Activated T-cell treated with anti-CD3 and anti-CD28 coated beads, Interleukin-2, amount 50 U/mL, for 72 hours (primary cell): ENCODE measurements around the gene ASMTL. TPM values are rescaled to one million over a fixed set of nuclear protein-coding genes. Genes with fewer than 3 reads are reported as not detected.

Experiments used
- ATAC-seq, 2 donors: fragments of 150-1000 bp; cut with Tn5 transposase; replicated peaks in 1 of 2; 2 replicates each; pipeline ENCODE4 v1.10.0; 2021; ENCODE audit warnings: moderate library complexity in 2 of 2, mild to moderate bottlenecking in 1 of 2
- DNase-seq, 2 donors: peaks; one replicate each; pipeline ENCODE4 v3.0.0; 2021 to 2022; ENCODE audit warnings: mixed read lengths in 1 of 2
- H3K27ac Mint-ChIP-seq: one replicate; pipeline ENCODE4 v1.8.0; 2022; ENCODE audit warnings: mild to moderate bottlenecking, moderate library complexity, mixed read lengths
- H3K27me3 Mint-ChIP-seq: one replicate; pipeline ENCODE4 v1.8.0; 2022; ENCODE audit warnings: low read depth, mixed read lengths
- H3K36me3 Mint-ChIP-seq, 2 donors: one replicate each; pipeline ENCODE4 v1.8.0; 2022; ENCODE audit warnings: mixed read lengths in 2 of 2, mild to moderate bottlenecking in 1 of 2; ENCODE audit not compliant: insufficient read depth in 2 of 2
- H3K4me1 Mint-ChIP-seq: one replicate; pipeline ENCODE4 v1.8.0; 2022; ENCODE audit warnings: low read depth, mixed read lengths
- H3K4me3 Mint-ChIP-seq, 2 donors: one replicate each; pipeline ENCODE4 v1.8.0; 2022; ENCODE audit warnings: mild to moderate bottlenecking in 2 of 2, mixed read lengths in 2 of 2, moderate library complexity in 2 of 2
- H3K9me3 Mint-ChIP-seq, 2 donors: one replicate each; pipeline ENCODE4 v1.8.0; 2022; ENCODE audit warnings: mixed read lengths in 2 of 2
- total RNA-seq, 2 donors: library from RNA; stranded (reverse); gene quantifications; one replicate each; pipeline ENCODE4 v1.2.3, GENCODE V29; 2022

Gene ASMTL
- total RNA-seq, 2 donors from 2014 or later, result 70.4 to 101 TPM

- ATAC-seq, result peak in 1 of 2 donors; percentile 20
Measured at GRCh38 chrX:1398431-1399340, 54.0 kb downstream of the ASMTL start.

DNA sequence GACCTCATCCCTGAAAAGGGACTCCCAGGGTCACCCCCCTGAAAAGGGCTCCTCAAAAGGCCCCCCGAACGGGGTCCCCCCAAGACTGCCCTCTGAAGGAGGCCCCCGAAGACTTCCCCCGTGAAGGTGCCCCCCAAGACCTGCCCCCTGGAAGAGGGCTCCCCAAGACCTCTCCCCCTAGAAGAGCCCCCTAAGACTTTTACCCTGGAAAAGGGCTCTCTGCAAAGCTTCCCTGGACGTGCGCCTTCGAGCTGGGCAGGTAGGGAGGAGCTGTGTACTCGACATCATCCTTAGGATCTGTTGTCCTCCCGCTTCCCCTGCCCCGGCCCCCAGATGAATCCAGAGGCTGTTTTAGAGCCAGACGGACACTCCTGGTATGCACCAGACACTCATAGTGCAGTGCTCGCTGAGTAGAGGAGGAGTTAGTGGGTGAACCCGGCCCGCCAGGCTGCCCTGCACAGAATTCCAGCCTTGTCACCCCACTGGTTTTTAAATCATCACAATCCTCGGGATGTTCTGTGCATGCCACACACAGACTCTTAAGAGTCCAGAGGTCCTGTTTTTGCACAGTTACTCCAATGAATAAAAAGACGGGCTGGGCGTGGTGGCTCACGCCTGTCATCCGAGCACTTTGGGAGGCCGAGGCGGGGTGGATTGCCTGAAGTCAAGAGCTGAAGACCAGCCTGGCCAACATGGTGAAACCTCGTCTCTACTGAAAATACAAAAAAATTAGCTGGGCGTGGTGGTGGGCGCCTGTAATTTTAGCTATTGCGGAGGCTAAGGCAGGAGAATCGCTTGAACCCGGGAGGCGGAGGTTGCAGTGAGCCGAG is 55.1 kb downstream of the ASMTL start:
- Mint-ChIP-seq H3K9me3 (no peaks in the 10 kb centered on the region), H3K27me3 (no peaks in the 10 kb centered on the region), H3K4me1 (peaks cover 31% of the 10 kb centered on the region), H3K4me3 (no peak overlapping the region), H3K36me3 (peaks cover 13 to 23% of the 10 kb centered on the region in 2 donors), H3K27ac (no peak overlapping the region)
- DNase-seq (no peak), ATAC-seq (no peak)

More at GRCh38 chrX:1398431-1399340, 54.0 kb downstream of the ASMTL start:
- no peak overlapping the region for H3K4me3 Mint-ChIP-seq
- H3K4me1 Mint-ChIP-seq, result peaks cover 23% of the 10 kb centered on the region
- no peak for DNase-seq
- H3K9me3 Mint-ChIP-seq, result no peaks in the 10 kb centered on the region
- peaks cover 9 to 18% of the 10 kb centered on the region in 2 donors for H3K36me3 Mint-ChIP-seq
- H3K27ac Mint-ChIP-seq, result no peak overlapping the region
- H3K27me3 Mint-ChIP-seq, result no peaks in the 10 kb centered on the region

DNA sequence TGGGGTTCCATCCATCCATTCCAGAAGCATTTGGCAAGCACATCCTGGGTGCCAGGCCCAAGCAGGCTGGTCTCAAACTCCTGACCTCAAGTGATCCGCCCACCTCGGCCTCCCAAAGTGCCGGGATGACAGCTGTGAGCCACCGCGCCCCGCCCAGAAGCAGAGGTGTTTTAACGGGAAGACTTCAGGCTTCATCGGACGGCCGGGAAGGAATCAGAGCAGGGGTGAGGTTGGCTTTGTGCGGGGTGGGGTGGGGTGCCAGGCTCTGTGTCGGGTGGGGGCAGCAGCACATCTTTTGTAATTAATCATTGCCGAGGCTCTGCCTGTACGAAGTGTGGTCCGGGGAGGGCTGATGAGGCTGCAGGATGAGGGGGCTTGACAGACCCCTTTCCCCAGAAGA is 55.7 kb downstream of the ASMTL start:
- Mint-ChIP-seq H3K4me1 (peaks cover 31% of the 10 kb centered on the region), H3K9me3 (no peaks in the 10 kb centered on the region), H3K4me3 (no peak overlapping the region), H3K27ac (no peak overlapping the region), H3K36me3 (peaks cover 13 to 23% of the 10 kb centered on the region in 2 donors), H3K27me3 (no peaks in the 10 kb centered on the region)
- ATAC-seq, result no peak
- DNase-seq, result no peak

DNA sequence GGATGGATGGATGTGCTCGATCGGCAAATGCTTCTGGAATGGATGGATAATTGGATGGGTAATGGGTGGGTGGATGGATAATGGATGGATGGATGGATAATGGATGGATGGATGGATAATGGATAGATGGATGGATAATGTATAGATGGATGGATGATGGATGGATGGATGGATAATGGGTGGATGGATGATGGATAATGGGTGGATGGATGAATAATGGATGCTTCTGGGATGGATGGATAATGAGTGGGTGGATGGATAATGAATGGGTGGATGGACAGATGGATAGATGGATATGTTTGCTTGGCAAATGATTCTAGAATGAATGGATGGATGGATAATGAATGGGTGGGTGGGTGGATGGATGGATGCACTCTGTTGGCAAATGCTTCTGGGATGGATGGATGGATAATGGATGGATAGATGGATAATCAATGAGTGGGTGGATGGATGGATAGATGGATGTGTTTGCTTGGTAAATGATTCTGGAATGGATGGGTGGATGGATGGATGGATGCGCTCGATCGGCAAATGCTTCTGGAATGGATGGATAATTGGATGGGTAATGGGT is 57.0 kb downstream of the ASMTL start:
- Mint-ChIP-seq H3K27me3 (no peaks in the 10 kb centered on the region), H3K4me3 (peak overlapping the region in 1 of 2 donors; percentile 3), H3K9me3 (no peaks in the 10 kb centered on the region), H3K36me3 (peaks cover 13 to 27% of the 10 kb centered on the region in 2 donors), H3K4me1 (peaks cover 36% of the 10 kb centered on the region), H3K27ac (peak overlapping the region; percentile 6)
- no peak for DNase-seq
- no peak for ATAC-seq

DNA sequence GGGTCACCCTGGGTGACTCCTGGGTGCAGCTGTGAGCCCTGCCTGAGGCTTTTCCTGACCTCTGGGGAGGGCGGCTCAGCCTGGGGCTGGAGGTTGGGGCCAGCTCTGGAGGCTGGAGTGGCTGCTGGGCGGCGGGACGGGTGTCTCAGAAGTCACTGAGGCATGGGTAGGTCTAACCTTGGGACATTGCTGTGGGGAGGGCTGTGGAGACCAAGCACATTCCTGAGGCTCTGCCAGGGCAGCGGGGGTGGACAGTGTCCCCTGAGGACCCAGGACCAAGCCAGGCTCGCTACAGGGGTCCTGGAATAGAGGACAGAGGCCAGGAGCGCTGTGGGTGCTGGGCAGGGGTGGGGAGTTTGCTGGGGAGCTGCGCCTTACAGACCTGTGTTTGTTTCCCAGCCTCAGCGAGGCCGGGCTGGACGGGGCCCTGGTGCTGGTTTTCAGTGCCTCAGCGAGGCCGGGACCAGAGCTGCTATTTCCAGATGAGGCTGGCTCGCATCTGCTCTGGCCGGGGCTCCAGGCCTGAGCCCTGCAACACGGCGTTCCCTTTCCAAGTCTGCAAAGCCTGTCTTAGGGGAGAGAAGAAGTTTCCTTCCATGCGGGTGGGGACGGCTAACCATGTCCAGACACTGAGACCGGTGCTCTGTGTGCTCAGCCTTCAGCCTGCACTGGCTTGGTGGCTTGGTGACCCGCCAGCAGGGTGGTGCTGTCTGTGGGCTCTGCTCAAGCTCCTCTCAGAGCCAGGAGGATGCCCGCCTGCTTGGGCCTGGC is 57.8 kb downstream of the ASMTL start:
- peak overlapping the region; percentile 90 to 96 for H3K4me3 Mint-ChIP-seq

DNA sequence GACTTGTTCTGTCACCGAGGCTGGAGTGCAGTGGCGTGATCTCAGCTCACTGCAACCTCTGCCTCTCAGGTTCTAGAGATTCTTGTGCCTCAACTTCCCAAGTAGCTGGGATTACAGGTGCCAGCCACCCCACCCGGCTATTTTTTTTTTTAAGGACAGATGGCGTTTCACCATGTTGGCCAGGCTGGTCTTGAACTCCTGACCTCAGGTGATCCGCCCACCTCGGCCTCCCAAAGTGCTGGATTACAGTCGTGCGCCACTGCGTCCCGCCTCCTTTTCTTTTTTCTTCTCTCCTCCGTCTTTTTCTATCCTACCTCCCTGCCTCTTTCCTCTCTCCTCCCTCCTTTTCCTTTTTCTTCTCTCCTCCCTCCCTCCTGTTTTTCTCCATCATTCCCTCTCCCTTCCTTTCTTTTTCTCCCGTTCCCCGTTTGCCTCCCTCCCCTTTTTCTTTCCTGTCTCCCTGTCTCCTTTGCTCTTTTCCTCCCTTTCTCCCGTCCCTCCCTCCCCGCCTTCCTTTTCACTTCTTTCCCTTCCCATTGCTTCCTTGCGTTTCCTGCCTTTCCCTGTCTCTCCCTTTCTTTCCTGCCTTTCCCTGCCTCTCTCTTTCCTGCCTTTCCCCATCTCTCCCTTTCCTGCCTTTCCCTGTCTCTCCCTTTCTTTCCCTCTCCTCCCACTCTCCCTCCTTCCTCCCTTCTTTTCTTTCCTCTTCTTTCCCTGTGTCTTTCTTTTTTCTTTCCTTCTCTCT is 58.7 kb downstream of the ASMTL start:
- Mint-ChIP-seq H3K27me3 (no peaks in the 10 kb centered on the region), H3K4me3 (peak overlapping the region; percentile 90 to 96), H3K9me3 (no peaks in the 10 kb centered on the region), H3K36me3 (peaks cover 13 to 30% of the 10 kb centered on the region in 2 donors), H3K4me1 (peaks cover 49% of the 10 kb centered on the region), H3K27ac (peak overlapping the region; percentile 95)
- ATAC-seq (no peak), DNase-seq (no peak)

More for the DNA sequence above, 57.8 kb downstream of the ASMTL start:
- H3K9me3 Mint-ChIP-seq, result no peaks in the 10 kb centered on the region
- ATAC-seq (no peak), DNase-seq (no peak)
- peak overlapping the region; percentile 95 for H3K27ac Mint-ChIP-seq
- peaks cover 42% of the 10 kb centered on the region for H3K4me1 Mint-ChIP-seq
- H3K36me3 Mint-ChIP-seq, result peaks cover 13 to 27% of the 10 kb centered on the region in 2 donors
- H3K27me3 Mint-ChIP-seq, result no peaks in the 10 kb centered on the region

GRCh38 chrX:1392376-1393068 is 60.2 kb downstream of the ASMTL start:
- Mint-ChIP-seq H3K9me3 (no peaks in the 10 kb centered on the region), H3K27ac (peak overlapping the region; percentile 95), H3K36me3 (peaks cover 23 to 43% of the 10 kb centered on the region in 2 donors), H3K27me3 (no peaks in the 10 kb centered on the region), H3K4me3 (peak overlapping the region; percentile 90 to 96), H3K4me1 (peaks cover 64% of the 10 kb centered on the region)
- ATAC-seq, result peak; percentile 28 to 32
- DNase-seq, result no peak

GRCh38 chrX:1391707-1392375 is 60.9 kb downstream of the ASMTL start, which contains the start of gene SLC25A6:
Gene SLC25A6 (minus strand): TSS chrX:1392113. CDS start chrX:1392009, 104 bp downstream.
- Mint-ChIP-seq H3K4me1 (peaks cover 68% of the 10 kb centered on the region), H3K36me3 (peaks cover 24 to 42% of the 10 kb centered on the region in 2 donors), H3K9me3 (no peaks in the 10 kb centered on the region), H3K4me3 (peak within 1 kb of the TSS; percentile 90 to 96), H3K27ac (peak within 1 kb of the TSS; percentile 95), H3K27me3 (no peaks in the 10 kb centered on the region)
- DNase-seq (peak; percentile 100), ATAC-seq (peak; percentile 96 to 97)

- DNase-seq (no peak), ATAC-seq (no peak)
- Mint-ChIP-seq H3K27me3 (no peaks in the 10 kb centered on the region), H3K36me3 (peaks cover 27 to 43% of the 10 kb centered on the region in 2 donors), H3K4me1 (peaks cover 74% of the 10 kb centered on the region), H3K27ac (peak overlapping the region; percentile 84), H3K4me3 (peak overlapping the region; percentile 90 to 96), H3K9me3 (no peaks in the 10 kb centered on the region)
Measured at GRCh38 chrX:1391370-1391706, 61.4 kb downstream of the ASMTL start.

DNA sequence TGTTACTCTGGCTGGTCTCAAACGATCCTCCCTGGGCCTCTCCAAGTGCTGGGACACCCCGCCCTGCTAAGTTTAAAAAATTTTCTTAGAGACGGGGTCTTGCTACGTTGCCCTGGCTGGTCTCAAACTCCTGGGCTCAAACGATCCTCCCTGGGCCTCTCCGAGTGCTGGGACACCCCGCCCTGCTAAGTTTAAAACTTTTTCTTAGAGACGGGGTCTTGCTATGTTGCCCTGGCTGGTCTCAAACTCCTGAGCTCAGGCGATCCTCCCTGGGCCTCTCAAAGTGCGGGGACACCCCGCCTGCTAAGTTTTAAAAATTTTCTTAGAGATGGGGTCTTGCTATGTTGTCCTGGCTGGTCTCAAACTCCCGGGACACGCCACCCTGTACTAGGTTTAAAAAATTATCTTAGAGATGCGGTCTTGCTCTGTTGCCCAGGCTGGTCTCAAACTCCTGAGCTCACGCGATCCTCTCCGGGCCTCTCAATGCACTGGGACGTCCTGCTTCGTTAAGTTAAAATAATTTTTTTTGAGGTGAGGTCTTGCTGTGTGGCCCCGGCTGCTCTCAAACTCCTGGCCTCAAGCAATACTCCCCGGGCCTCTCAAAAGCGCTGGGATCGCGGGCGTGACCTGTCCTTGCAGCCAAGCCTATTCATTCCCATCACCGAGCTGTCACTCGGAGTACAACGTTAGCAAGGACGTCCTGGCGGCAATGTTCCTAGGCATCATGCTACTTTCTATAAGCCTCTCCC is 61.9 kb downstream of the ASMTL start:
- Mint-ChIP-seq H3K27me3 (no peaks in the 10 kb centered on the region), H3K27ac (peak overlapping the region; percentile 84), H3K9me3 (no peaks in the 10 kb centered on the region), H3K4me1 (peaks cover 70% of the 10 kb centered on the region), H3K4me3 (peak overlapping the region; percentile 90 to 96), H3K36me3 (peaks cover 23 to 39% of the 10 kb centered on the region in 2 donors)
- no peak for ATAC-seq
- no peak for DNase-seq
